OCI-LY7 (cell line): Measurements from ENCODE around the gene LSR.

Experiments
- EZH2phosphoT487 ChIP-seq: fragments of 200-600 bp; sonication (generic); IDR thresholded peaks from 2 replicates; pipeline ENCODE4 v1.6.1; 2018; ENCODE audit warnings: low read depth, borderline replicate concordance, mild to moderate bottlenecking, mixed run types, antibody characterized with exemption, low read length, moderate library complexity, mixed read lengths
- TF ChIP-seq, protein P1 (sequence below): fragments of 200-600 bp; sonication (generic); conservative IDR thresholded peaks from 2 replicates; pipeline ENCODE4 v1.5.1; 2014; ENCODE audit warnings: mild to moderate bottlenecking, antibody characterized with exemption, low read length, moderate library complexity, mixed read lengths

DNA sequence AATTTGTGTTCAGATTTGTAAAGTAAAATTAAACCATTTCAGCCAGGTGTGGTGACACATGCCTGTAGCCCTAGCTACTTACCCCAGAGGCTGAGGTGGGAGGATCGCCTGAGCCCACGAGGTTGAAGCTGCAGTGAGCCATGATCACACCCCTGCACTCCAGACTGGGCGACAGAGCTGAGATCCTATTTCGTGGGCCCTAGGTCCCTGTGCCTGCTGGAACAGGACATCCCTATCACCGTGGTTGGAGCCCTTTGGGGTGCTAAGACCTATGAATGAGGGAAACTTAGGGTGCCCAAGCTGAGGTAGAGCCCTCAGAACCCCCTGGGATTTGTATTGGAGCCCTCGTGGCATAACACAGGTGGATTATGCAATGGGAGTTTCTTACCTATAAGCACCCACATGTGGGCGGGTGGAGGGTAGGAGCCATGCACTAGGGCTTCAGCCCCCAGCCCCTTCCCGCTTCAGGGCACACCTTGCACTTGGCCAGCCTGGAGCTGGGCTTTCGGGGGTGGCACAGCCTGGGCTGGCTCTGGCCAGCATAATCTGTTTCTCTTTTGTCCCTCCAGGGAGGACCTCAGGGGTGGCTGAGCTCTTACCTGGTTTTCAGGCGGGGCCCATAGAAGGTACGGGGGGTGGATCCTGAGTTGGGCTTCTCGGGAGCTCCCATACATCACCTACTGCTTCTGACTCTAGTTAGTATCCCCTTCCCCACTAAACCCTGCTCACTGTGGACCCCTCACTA lies 12.7 kb downstream of the LSR start:
- TF ChIP-seq, protein P1, sequence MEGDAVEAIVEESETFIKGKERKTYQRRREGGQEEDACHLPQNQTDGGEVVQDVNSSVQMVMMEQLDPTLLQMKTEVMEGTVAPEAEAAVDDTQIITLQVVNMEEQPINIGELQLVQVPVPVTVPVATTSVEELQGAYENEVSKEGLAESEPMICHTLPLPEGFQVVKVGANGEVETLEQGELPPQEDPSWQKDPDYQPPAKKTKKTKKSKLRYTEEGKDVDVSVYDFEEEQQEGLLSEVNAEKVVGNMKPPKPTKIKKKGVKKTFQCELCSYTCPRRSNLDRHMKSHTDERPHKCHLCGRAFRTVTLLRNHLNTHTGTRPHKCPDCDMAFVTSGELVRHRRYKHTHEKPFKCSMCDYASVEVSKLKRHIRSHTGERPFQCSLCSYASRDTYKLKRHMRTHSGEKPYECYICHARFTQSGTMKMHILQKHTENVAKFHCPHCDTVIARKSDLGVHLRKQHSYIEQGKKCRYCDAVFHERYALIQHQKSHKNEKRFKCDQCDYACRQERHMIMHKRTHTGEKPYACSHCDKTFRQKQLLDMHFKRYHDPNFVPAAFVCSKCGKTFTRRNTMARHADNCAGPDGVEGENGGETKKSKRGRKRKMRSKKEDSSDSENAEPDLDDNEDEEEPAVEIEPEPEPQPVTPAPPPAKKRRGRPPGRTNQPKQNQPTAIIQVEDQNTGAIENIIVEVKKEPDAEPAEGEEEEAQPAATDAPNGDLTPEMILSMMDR, result no peak
- no peak for TF ChIP-seq EZH2phosphoT487
